Posterior vena cava (tissue), 2 donors: ENCODE measurements around the gene MAML2. TPM values are rescaled to one million over a fixed set of nuclear protein-coding genes. Genes with fewer than 3 reads are reported as not detected.

Experiments used
- DNase-seq: peaks from one replicate; pipeline ENCODE4 v3.0.0-alpha.2; 2020; ENCODE audit warnings: low spot score
- intact Hi-C, 2 donors: fragments of 100-400 bp; cut with DNase I; formaldehyde crosslinking; loops; one replicate each; pipeline versions ENCODE4 v1.14.1 to v1.14.2; 2022 to 2023
- total RNA-seq, 2 donors: library from RNA; stranded (reverse); fragmentation: NEBNext Ultra II Directional; extraction: Animal tissue kit (Norgen Biotek cat#: 25700); gene quantifications; one replicate each; pipeline ENCODE4 v1.2.1, GENCODE V29; 2021
- donor health status: DM: yes; HTN: yes; CAD: no.
- donor health status: DM: yes; HTN: yes; CAD: no.

The MAML2 gene
- total RNA-seq, 2 donors from 2014 or later = 13.1 to 16.2 TPM

- intact Hi-C loops = no loop called here
- DNase-seq = no peak
Measured at GRCh38 chr11:96127596-96127959, 215.4 kb downstream of the MAML2 start.

GRCh38 chr11:96126917-96127595 is 215.9 kb downstream of the MAML2 start:
- intact Hi-C loops = no loop called here
- DNase-seq = no peak

GRCh38 chr11:96125400-96125799 is 217.6 kb downstream of the MAML2 start:
- intact Hi-C loops = no loop called here
- no peak for DNase-seq

- no peak for DNase-seq
- intact Hi-C loops = no loop called here
Measured at GRCh38 chr11:96124155-96124554, 218.8 kb downstream of the MAML2 start.

GRCh38 chr11:96123301-96123700 is 219.7 kb downstream of the MAML2 start:
- no peak for DNase-seq
- intact Hi-C loops = no loop called here

GRCh38 chr11:96122601-96123074 is 220.4 kb downstream of the MAML2 start:
- intact Hi-C loops = no loop called here

GRCh38 chr11:96119211-96119610 is 223.8 kb downstream of the MAML2 start:
- DNase-seq = no peak
- intact Hi-C loops = no loop called here

More at GRCh38 chr11:96122601-96123074, 220.4 kb downstream of the MAML2 start:
- DNase-seq = no peak

- intact Hi-C loops = no loop called here
- DNase-seq = no peak
Measured at GRCh38 chr11:96116376-96116775, 226.6 kb downstream of the MAML2 start.

- DNase-seq = no peak
- intact Hi-C loops = no loop called here
Measured at GRCh38 chr11:96114178-96115064, 228.6 kb downstream of the MAML2 start.

- intact Hi-C loops = no loop called here
- DNase-seq = no peak
Measured at GRCh38 chr11:96113193-96113681, 229.8 kb downstream of the MAML2 start.

- DNase-seq = no peak
- intact Hi-C loops = no loop called here
Measured at GRCh38 chr11:96112192-96113128, 230.5 kb downstream of the MAML2 start.

- DNase-seq = no peak
- intact Hi-C loops = no loop called here
Measured at GRCh38 chr11:96111308-96111707, 231.7 kb downstream of the MAML2 start.

GRCh38 chr11:96110302-96110701 is 232.7 kb downstream of the MAML2 start:
- no peak for DNase-seq
- intact Hi-C loops = no loop called here

- no peak for DNase-seq
- intact Hi-C loops = no loop called here
Measured at GRCh38 chr11:96109331-96110030, 233.5 kb downstream of the MAML2 start.

GRCh38 chr11:96107143-96107824 is 235.7 kb downstream of the MAML2 start:
- intact Hi-C loops = no loop called here
- DNase-seq = no peak

- intact Hi-C loops = no loop called here
- no peak for DNase-seq
Measured at GRCh38 chr11:96106645-96107044, 236.3 kb downstream of the MAML2 start.

GRCh38 chr11:96105944-96106343 is 237.1 kb downstream of the MAML2 start:
- intact Hi-C loops = no loop called here

GRCh38 chr11:96105197-96105895 is 237.6 kb downstream of the MAML2 start:
- no peak for DNase-seq
- intact Hi-C loops = no loop called here

More at GRCh38 chr11:96105944-96106343, 237.1 kb downstream of the MAML2 start:
- no peak for DNase-seq
